Measurements from ENCODE around the gene RBBP5. TPM values are rescaled to one million over a fixed set of nuclear protein-coding genes. Genes with fewer than 3 reads are reported as not detected.
"Not testable (repeated sequence)": the region's sequence is repeated elsewhere in the genome, so short reads cannot be mapped to it uniquely, and the experiment has no call there.

RBBP5 gene, protein sequence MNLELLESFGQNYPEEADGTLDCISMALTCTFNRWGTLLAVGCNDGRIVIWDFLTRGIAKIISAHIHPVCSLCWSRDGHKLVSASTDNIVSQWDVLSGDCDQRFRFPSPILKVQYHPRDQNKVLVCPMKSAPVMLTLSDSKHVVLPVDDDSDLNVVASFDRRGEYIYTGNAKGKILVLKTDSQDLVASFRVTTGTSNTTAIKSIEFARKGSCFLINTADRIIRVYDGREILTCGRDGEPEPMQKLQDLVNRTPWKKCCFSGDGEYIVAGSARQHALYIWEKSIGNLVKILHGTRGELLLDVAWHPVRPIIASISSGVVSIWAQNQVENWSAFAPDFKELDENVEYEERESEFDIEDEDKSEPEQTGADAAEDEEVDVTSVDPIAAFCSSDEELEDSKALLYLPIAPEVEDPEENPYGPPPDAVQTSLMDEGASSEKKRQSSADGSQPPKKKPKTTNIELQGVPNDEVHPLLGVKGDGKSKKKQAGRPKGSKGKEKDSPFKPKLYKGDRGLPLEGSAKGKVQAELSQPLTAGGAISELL
- total RNA-seq, result 10 to 100 TPM; 22.8 to 23.0 TPM

DNA sequence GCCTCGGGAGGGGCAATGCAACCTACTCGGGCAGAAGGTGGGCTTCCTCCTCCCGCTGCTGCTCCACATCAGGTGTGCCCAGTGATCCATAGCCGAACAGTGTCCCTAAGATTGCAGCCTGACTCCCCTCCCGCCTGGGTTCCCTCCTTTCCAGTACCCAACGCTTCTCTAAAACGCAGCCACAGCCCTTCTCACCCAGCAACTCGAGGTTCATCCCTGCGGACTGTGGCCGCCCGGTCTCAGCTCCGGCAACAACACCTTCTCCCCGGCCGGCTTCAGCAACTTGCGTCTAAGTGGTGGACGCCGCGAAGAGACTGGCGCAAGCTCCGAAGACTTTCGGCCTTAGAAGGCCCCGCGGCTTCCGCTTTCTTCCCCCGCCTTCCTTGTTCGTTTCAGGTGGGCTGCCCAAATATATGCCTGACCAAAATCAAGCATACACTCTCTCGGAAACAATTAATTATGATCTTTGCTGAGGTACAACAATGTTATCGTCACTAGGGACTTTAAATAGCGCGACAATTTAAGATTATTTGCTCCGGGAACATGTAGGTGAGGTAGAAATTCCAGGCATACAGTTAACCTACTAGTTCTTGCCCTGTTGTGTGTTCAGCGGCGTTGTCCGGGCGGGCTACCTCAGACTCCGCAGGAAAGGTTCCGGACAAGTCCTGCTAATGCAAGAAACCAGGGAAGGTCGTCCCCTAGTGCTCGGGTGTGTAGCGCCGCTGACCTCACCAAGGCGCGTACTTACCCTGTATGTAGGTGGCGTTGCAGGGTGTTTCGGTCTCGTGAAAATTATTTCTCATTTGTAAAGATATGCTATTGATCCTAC is at the start of gene RBBP5:
RBBP5 (minus strand) TSS at position 319 of the 829 bp plus-strand sequence; CDS start at position 214, 105 bp downstream.
- peaks cover 40% of the 10 kb centered on the region for H3K4me1 Mint-ChIP-seq
- peak within 1 kb of the TSS; percentile 98 for H3K4me3 Mint-ChIP-seq
- H3K9me3 Mint-ChIP-seq (ENCODE audit: low read depth), result no peaks in the 10 kb centered on the region
- ATAC-seq, result peak; percentile 96
- peak within 1 kb of the TSS; percentile 96 for H3K27ac Mint-ChIP-seq
- H3K36me3 Mint-ChIP-seq, result peaks cover 15% of the 10 kb centered on the region
- DNase-seq, result peak; percentile 97
- no peaks in the 10 kb centered on the region for H3K27me3 Mint-ChIP-seq
- CTCF ChIA-PET, result interaction anchor here (0.6 to 3.7 kb wide), 15 partner anchors 10 to 134 kb away, joined by 3 to 28 read pairs (median 3); partner anchors contain the start of genes TMCC2 and TMEM81

DNA sequence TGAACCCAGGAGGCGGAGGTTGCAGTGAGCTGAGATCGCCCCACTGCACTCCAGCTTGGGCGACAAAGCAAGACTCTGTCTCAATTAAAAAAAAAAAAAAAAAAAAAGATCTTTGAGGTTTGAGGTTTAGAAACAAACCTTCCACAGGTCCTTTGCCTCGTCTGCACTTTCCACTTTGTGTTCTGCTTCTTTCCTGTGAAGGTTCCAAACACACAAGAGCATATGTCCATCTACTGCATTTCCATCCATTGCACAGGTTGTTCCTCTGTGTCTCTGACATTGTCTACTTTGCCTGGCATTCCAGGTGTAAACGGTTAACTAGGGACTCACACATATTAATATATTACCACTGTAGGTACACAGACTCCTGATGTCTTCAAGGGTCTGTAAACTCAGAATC is 49.6 kb upstream of the RBBP5 start:
- ATAC-seq (peak; percentile 60), DNase-seq (no peak)
- Mint-ChIP-seq H3K36me3 (peaks cover 27% of the 10 kb centered on the region), H3K27ac (peak overlapping the region; percentile 37), H3K4me3 (no peak overlapping the region), H3K9me3 (ENCODE audit: low read depth) (no peaks in the 10 kb centered on the region), H3K4me1 (peaks cover 38% of the 10 kb centered on the region), H3K27me3 (no peaks in the 10 kb centered on the region)
- CTCF ChIA-PET, result interaction anchor here (0.6 to 1.0 kb wide), 2 partner anchors 29 to 50 kb away, joined by 3 to 4 read pairs; partner anchors contain the start of gene RBBP5

DNA sequence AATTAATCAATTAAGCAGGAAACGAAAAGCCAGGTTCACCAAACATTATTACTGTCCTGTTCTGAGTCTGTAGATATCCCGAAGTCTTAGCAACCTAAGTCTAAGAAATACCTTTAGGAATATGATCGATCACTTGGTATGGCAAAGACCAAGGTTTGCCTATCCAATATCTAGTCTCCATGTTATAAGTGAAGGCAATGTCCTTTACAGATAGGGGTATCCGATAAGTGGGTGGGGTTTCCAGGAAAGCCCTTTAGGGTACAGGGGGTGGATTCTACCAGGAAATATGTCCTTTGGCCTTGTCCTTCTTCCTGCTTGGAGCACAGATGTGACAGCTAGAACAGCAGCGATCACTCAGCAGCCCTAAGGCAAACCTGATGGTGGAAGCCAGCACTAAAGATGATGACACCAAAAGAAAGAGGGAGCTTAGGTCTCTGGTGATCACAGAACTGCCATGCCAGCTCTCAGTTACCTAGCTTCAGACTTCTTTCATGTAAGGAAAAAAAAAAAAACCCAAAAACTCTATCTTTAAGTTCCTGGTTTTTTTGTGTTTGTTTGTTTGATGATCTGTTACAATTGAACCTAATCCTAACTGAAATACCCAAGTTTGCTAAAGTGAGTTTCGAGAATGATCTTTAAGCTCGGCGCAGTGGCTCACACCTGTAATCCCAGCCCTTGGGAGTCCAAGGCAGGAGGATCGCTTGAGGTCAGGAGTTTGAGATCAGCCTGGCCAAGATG is 48.9 kb upstream of the RBBP5 start:
- peaks cover 27% of the 10 kb centered on the region for H3K36me3 Mint-ChIP-seq

DNA sequence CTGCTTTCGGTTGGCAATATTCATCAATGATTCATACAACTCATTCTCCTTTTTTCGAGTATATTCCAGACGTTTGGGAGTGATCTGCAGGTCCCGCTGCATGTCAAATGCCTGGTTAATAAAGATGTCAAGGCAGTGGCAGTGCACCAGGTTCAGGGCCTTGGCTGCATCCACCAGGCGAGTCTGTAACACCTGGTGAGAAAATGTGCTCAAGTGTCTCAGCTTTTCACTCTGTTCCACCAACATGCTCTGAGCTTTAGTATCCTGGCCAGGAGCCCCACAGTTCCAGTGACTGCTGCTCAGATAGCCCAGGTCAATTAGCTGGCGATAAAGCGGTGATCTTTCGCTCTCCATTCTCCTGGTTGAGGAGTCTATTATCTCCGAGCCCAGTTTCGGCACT is 47.5 kb upstream of the RBBP5 start:
- Mint-ChIP-seq H3K4me1 (peaks cover 36% of the 10 kb centered on the region), H3K36me3 (peaks cover 27% of the 10 kb centered on the region), H3K27ac (no peak overlapping the region), H3K9me3 (ENCODE audit: low read depth) (no peaks in the 10 kb centered on the region), H3K27me3 (no peaks in the 10 kb centered on the region), H3K4me3 (no peak overlapping the region)
- CTCF ChIA-PET, result interaction anchor here (1.2 to 1.4 kb wide), 2 partner anchors 17 to 28 kb away, joined by 3 to 4 read pairs; no protein-coding TSS in a partner anchor
- no peak for ATAC-seq
- no peak for DNase-seq

More for the DNA sequence above, 48.9 kb upstream of the RBBP5 start:
- H3K9me3 Mint-ChIP-seq (ENCODE audit: low read depth), result no peaks in the 10 kb centered on the region
- DNase-seq (no peak), ATAC-seq (no peak)
- CTCF ChIA-PET, result interaction anchor here (0.6 to 1.0 kb wide), 3 partner anchors 29 to 182 kb away, joined by 3 to 4 read pairs (median 3); partner anchors contain the start of gene RBBP5
- no peaks in the 10 kb centered on the region for H3K27me3 Mint-ChIP-seq
- no peak overlapping the region for H3K27ac Mint-ChIP-seq
- H3K4me1 Mint-ChIP-seq, result peaks cover 38% of the 10 kb centered on the region
- no peak overlapping the region for H3K4me3 Mint-ChIP-seq

DNA sequence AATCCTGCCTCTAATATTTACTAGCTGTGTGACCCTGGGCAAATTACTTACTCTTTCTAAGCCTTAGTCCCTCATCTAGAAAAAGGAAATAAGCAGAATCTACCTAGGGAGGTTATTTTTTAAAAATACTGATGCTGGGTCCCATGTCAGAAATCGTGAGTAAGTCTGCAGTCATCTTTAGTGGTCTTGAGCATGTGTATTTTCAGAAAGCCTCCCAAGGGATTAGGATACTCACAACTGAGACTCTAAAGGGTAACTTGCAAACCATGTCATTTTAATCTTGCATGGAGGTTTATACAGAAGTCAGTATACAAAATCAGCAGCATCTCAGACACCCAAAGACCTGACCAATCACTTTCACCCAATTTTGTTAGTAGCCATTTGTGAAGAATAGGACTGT is 46.5 kb upstream of the RBBP5 start:
- no peaks in the 10 kb centered on the region for H3K27me3 Mint-ChIP-seq
- H3K27ac Mint-ChIP-seq, result no peak overlapping the region
- DNase-seq, result no peak
- no peaks in the 10 kb centered on the region for H3K9me3 Mint-ChIP-seq (ENCODE audit: low read depth)
- no peak for ATAC-seq
- H3K36me3 Mint-ChIP-seq, result peaks cover 34% of the 10 kb centered on the region
- no peak overlapping the region for H3K4me3 Mint-ChIP-seq
- CTCF ChIA-PET, result interaction anchor here (1.2 to 1.4 kb wide), 2 partner anchors 18 to 27 kb away, joined by 3 to 4 read pairs; no protein-coding TSS in a partner anchor
- H3K4me1 Mint-ChIP-seq, result peaks cover 36% of the 10 kb centered on the region

DNA sequence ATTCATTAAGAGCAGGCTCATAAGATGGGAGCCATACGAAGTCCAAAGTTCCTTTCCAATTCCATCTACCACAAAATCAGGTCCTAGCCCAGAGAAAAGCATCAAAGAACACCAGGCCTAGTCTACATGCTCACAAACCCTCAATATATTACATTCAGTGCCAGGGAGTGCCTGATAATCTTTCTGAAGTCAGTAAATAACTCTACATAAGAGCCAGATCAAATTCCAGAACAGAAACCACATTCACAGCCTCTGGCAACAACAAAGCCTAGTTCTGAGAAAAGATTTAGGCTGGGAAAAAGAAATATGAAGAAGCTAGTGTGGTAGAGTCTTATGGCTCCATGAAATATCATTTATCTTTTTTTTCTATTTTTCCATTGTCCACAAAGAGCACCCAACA is 40.5 kb upstream of the RBBP5 start:
- no peak for ATAC-seq
- no peak overlapping the region for H3K27ac Mint-ChIP-seq
- H3K36me3 Mint-ChIP-seq, result peaks cover 51% of the 10 kb centered on the region
- no peaks in the 10 kb centered on the region for H3K9me3 Mint-ChIP-seq (ENCODE audit: low read depth)
- no peaks in the 10 kb centered on the region for H3K27me3 Mint-ChIP-seq
- H3K4me1 Mint-ChIP-seq, result peaks cover 15% of the 10 kb centered on the region
- CTCF ChIA-PET, result interaction anchor here (1.6 kb wide), 1 partner anchor 21 kb away, joined by 4 read pairs; no protein-coding TSS in a partner anchor
- H3K4me3 Mint-ChIP-seq, result no peak overlapping the region
- no peak for DNase-seq

DNA sequence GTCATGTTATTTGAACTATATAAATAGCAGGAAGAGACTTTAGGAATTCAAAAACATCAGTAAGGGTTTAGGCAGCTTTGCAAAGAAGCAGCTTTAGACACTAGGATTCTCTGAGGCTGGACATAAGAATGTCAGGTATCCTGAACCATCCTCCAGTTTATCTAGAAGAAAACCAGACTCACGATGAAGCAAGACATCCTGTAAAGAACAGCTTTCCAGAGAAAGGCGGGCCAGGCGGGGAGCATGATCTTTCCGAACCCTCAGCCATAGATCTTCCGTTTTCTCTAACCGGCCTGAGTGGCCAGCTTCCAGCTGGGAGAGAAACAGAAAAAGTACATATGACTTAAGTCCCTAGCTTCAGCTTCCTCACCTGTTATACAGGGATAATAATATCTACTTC is 39.3 kb upstream of the RBBP5 start:
- H3K27me3 Mint-ChIP-seq, result no peaks in the 10 kb centered on the region
- no peak overlapping the region for H3K4me3 Mint-ChIP-seq
- peaks cover 63% of the 10 kb centered on the region for H3K36me3 Mint-ChIP-seq
- peak overlapping the region; percentile 9 for H3K27ac Mint-ChIP-seq
- CTCF ChIA-PET, result interaction anchor here (1.2 kb wide), 1 partner anchor 25 kb away, joined by 3 read pairs; no protein-coding TSS in a partner anchor
- H3K4me1 Mint-ChIP-seq, result peaks cover 15% of the 10 kb centered on the region
- no peak for DNase-seq
- H3K9me3 Mint-ChIP-seq (ENCODE audit: low read depth), result peaks cover 9% of the 10 kb centered on the region
- ATAC-seq, result no peak

DNA sequence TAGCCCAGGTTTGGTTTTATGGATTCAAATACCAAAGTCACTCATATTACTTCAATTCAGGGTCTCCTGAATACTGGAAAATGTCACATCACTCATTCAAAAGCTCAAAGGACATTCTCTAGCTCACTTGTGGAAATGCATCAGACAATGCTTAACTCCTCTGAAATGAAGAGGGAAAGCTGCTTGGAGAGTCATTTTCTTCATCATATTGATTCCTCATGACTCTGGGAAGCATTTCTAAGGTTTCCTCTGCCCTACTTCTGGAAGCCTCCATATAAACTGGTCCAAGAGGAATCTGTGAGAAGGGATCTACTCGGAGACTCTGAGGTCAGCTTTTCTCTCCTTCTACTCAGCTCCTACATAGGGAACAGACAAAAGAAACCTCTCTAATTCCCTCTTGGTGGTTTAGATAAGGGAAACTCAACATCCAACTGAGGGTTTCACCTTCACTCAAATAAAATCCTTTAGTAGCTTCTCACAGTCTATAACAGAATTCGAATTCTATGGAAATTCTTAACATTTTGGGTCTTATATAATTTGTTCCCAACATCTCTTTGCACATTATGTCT is 36.4 kb upstream of the RBBP5 start:
- no peak for ATAC-seq
- no peaks in the 10 kb centered on the region for H3K27me3 Mint-ChIP-seq
- CTCF ChIA-PET, result interaction anchor here (0.6 to 4.3 kb wide), 4 partner anchors 17 to 433 kb away, joined by 3 to 16 read pairs (median 3); no protein-coding TSS in a partner anchor
- DNase-seq, result no peak
- peaks cover 15% of the 10 kb centered on the region for H3K4me1 Mint-ChIP-seq
- H3K9me3 Mint-ChIP-seq (ENCODE audit: low read depth), result peaks cover 16% of the 10 kb centered on the region
- H3K36me3 Mint-ChIP-seq, result peaks cover 75% of the 10 kb centered on the region
- no peak overlapping the region for H3K27ac Mint-ChIP-seq
- H3K4me3 Mint-ChIP-seq, result no peak overlapping the region

DNA sequence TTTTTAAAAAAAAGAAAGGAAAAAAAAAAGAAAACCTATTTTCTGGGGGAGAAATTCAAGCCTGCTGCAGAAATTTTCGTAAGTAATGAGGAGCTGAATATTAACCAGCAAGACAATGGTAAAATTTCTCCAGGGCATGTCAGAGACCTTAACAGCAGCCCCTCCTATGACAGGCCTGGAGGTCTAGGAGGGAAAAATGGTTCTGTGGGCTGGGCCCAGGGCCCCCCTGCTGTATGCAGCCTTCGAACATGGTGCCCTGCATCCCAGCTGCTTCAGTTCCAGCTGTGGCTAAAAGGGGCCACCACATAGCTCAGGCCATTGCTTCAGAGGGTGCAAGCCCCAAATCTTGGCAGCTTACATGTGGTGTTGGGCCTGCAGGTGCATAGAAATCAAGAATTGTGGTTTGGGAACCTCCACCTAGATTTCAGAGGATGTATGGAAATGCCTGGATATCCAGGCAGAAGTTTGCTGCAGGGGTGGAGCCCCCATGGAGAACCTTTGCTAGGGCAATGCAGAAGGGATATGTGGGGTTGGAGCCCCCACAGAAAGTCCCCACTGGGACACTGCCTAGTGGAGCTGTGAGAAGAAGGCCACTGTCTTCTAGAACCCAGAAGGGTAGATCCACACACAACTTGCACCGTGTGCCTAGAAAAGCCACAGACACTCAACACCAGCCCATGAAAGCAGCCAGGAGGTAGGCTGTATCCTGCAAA is 34.0 kb upstream of the RBBP5 start:
- Mint-ChIP-seq H3K9me3 (ENCODE audit: low read depth) (peaks cover 16% of the 10 kb centered on the region), H3K4me1 (peaks cover 12% of the 10 kb centered on the region), H3K36me3 (peaks cover 63% of the 10 kb centered on the region)
- CTCF ChIA-PET, DNase-seq, H3K27me3 Mint-ChIP-seq, H3K27ac Mint-ChIP-seq, H3K4me3 Mint-ChIP-seq, ATAC-seq: not testable (repeated sequence)

DNA sequence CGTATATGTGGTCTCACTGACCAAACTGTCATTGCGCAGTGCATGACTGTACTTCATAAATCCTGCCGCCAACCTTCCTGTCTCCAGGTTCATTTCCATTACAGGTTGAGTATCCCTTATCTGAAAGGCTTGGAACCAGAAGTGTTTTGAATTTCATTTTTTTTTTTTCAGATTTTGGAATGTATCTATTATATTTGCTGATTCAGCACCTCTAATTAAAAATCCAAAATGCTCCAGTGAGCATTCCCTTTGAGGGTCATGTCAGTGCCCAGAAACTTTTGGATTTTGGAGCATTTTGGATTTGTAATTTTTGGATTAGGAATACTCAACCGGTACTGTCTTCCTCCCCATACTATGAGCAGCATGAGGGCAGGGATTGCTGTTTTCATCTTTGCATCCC is 30.7 kb upstream of the RBBP5 start:
- ATAC-seq (no peak), DNase-seq (no peak)
- CTCF ChIA-PET, result interaction anchor here (3.3 kb wide), 1 partner anchor 11 kb away, joined by 18 read pairs; no protein-coding TSS in a partner anchor
- H3K27ac Mint-ChIP-seq, result no peak overlapping the region
- peaks cover 49% of the 10 kb centered on the region for H3K36me3 Mint-ChIP-seq
- H3K27me3 Mint-ChIP-seq, result no peaks in the 10 kb centered on the region
- H3K4me3 Mint-ChIP-seq, result no peak overlapping the region
- H3K4me1 Mint-ChIP-seq, result no peaks in the 10 kb centered on the region
- H3K9me3 Mint-ChIP-seq (ENCODE audit: low read depth), result peaks cover 16% of the 10 kb centered on the region

DNA sequence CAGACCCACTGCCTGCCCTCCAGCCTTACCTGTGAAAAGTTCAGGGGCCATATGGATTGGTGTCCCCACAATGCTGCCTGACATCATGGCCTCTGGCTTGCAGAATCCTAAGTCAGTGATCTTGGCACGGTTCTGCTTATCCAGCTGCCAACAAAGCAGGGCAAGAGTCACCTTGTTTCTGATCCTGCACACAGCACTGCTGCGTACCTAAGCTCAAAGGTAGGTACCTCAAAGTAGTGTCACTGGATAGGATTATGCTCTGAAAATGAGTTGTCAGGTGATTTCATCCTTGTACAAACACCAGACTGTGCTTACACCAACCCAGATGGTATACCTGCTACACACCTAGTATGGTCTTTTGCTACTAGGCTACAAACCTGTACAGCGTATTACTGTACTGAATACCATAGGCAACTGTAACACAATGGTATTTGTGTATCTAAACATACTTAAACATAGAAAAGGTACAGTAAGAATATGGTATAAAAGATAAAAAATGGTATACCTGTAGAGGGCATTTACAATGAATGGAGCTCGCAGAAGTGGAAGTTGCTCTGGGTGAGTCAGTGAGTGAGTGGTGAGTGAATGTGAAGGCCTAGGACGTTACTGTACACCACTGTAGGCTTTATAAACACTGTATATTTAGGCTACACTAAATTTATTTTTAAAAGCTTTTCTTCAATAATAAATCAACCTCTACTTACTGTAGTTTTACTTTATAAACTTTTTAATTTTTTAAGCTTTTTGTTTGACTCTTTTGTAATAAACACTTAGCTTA is 29.1 kb upstream of the RBBP5 start:
- H3K27me3 Mint-ChIP-seq, result no peaks in the 10 kb centered on the region
- no peak for ATAC-seq
- CTCF ChIA-PET, result interaction anchor here (1.1 to 3.3 kb wide), 3 partner anchors 9 to 105 kb away, joined by 4 to 18 read pairs (median 5); no protein-coding TSS in a partner anchor
- no peak overlapping the region for H3K4me3 Mint-ChIP-seq
- no peaks in the 10 kb centered on the region for H3K4me1 Mint-ChIP-seq
- peaks cover 5% of the 10 kb centered on the region for H3K9me3 Mint-ChIP-seq (ENCODE audit: low read depth)
- H3K36me3 Mint-ChIP-seq, result peaks cover 35% of the 10 kb centered on the region
- no peak for DNase-seq
- no peak overlapping the region for H3K27ac Mint-ChIP-seq

Data from activated CD8-positive, alpha-beta memory T cell treated with anti-CD3 and anti-CD28 coated beads, Interleukin-2, amount 10 ng/mL, durations not matched to agents 7 days and 5 days (primary cell).